ENCODE measurements around the gene RIC8A. TPM values are rescaled to one million over a fixed set of nuclear protein-coding genes. Genes with fewer than 3 reads are reported as not detected.

Gene RIC8A
- total RNA-seq, 4 donors from 2014 or later = 46.5 to 103 (median 67.1) TPM

DNA sequence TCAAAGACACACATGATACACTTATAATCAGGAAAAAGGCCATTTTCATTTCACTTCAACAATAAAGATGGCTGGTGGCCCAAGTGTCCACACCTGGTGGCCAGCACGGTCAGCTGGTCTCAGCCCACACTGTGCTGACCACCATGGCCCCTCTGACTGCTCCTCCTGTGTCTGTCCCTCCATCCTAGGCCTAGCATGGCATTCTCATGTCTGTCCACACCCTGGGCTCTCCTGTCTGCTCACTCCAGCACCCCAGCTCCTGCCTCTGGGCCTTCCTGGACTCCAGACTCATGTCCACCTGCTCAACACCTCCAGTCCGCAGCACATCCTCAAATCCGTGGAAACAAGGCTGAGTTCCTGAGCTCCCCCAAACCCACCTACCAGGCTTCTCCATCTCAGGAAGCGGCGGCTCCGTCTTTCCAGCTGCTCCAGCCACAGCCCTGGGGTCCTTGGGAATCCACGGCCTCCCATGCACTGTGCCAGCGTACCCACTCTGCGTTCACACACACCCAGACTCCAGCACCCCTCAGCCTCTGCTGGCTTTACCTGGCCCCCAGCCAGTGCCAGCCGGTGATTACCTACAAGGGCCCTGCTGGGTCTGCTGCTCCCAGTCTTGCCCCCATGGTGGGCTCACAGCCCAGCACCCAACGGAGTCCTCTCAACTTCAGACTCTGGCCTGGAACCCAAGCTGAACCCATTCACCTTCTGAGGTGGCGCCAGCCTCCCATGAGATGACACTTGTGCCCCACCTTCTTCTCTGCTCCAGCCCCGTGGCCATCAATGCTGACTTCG lies 14.7 kb downstream of the RIC8A start:
- no peak for TF ChIP-seq CTCF (IDR thresholded peaks at IDR 0.05; ENCODE audit: low read depth)

DNA sequence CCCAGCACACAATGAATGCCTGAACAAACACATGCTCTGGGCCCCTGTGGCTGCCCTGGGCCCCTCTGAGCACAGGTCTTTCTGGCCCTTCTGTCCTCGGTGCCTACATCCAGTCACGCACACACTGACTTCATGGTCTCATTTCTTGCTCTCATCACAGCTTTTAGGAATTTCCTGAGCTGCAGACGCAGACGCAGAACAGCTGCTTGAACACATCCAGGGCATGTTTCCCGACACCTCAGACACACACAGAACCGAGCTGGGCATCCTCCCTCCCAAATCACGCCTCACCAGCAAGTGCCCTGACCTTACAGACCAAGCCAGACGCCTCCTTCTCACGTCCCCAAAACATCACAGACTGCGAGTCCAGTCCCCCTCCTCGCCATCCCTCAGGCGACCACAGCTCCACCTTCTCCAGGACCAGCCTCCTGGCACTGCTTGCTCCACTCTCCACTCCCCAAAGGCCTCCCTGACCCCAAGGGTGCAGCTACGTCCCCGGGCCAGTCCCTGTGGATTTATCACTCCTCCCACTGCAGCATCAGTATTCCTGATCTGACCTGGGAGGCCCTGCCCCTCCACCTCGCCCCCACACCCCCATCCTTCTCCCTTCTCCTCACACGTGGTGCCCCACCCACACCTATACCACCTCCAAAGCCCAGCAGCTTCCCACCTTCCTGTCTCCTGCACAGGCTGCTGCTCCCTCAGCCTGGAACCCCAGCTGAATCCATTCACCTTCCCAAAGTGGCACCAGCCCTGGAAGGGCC lies 15.7 kb downstream of the RIC8A start:
- TF ChIP-seq CTCF (IDR thresholded peaks at IDR 0.05; ENCODE audit: low read depth) = no peak

DNA sequence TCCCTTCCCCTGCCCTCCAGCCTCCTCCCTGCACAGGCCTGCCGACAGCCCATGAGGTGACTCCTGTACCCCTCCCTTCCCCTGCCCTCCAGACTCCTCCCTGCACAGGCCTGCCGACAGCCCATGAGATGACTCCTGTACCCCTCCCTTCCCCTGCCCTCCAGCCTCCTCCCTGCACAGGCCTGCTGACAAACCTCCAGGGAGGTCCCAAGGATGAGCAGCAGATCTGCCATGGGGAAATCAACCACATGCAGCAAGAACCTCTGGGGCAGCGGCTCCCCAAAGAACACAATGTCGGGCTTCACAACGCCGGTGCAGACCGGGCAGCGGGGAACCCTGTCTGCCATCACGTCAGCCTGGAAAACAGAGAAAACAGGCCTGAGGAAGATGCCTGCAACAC lies 16.4 kb downstream of the RIC8A start:
- TF ChIP-seq CTCF (IDR thresholded peaks at IDR 0.05; ENCODE audit: low read depth) = no peak

DNA sequence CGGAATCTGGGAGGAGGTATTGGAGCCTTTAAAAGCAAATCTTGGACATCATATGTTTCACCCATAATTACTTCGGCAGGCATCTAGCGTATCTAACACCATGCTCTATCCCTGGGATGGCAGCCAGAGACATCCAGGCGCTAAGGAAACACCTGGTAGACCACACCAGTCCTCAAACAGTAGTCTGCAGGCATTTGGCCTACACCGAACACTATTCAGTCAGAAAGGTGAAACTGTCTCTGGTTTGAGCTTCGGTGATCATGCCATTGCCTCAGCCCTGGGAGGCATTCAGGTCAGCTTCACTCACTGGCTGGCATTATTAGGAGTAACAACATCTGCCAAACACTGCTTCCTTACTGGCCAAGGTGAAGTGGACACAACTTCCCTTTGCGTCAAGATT lies 16.9 kb downstream of the RIC8A start:
- TF ChIP-seq CTCF (IDR thresholded peaks at IDR 0.05; ENCODE audit: low read depth) = no peak

GRCh38 chr11:225734-226453 lies 18.4 kb downstream of the RIC8A start:
- TF ChIP-seq CTCF (IDR thresholded peaks at IDR 0.05; ENCODE audit: low read depth) = no peak

- no peak for TF ChIP-seq CTCF (IDR thresholded peaks at IDR 0.05; ENCODE audit: low read depth)
Measured at GRCh38 chr11:227824-228379, 20.4 kb downstream of the RIC8A start.
